ENCODE measurements around the gene ZNF598. TPM values are rescaled to one million over a fixed set of nuclear protein-coding genes. Genes with fewer than 3 reads are reported as not detected.
A peak's percentile ranks its signal among the peaks of the same experiment; 100 is the strongest.

ZNF598 gene
- total and polyA plus RNA-seq, 2 of the 13 experiments (the other 11 are each of a cell fraction or from before 2014, with no cell fraction given) = 13.5 to 14.2 TPM

DNA sequence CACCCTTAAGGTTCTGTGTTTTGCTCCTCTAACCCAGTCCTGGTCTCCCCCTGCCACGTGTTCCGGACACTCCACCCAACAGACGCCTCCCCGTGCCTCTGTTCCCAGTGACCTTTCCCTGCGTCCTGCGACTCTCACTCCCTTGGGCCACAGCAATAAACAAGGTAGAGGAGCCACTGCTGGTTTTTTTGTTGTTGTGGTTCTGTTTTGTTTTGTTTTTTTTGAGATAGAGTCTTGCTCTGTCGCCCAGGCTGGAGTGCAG, 6.3 kb upstream of the ZNF598 start:
- peak overlapping the region; percentile 20 to 61 (median 40); a peak in 5 of 6 replicates for H3K4me3 ChIP-seq (replicated peaks in 1 of 3; ENCODE audit: insufficient read depth in 1 of 3, low read depth in 2 of 3, low read length in 3 of 3)
- no peak for ATAC-seq
- H3K27ac ChIP-seq (ENCODE audit: extremely low read length, insufficient read depth, low read length) = no peak overlapping the region
- H3K36me3 ChIP-seq (replicated peaks in 1 of 2; ENCODE audit: control insufficient read depth in 1 of 2, insufficient read depth in 2 of 2, low read length in 2 of 2) = no peaks in the 10 kb centered on the region
- H3K4me2 ChIP-seq (ENCODE audit: low read depth, low read length) = peak overlapping the region; percentile 93
- peaks cover 2 to 19% of the 10 kb centered on the region in 2 experiments; a peak in 2 of 5 replicates for H3K27me3 ChIP-seq (ENCODE audit: control insufficient read depth in 1 of 2, insufficient read depth in 2 of 2, low read length in 2 of 2)
- DNase-seq (ENCODE audit: low spot score) = no peak
- no peaks in the 10 kb centered on the region for H3K79me2 ChIP-seq (ENCODE audit: insufficient read depth, low read length)
- H3K9ac ChIP-seq (ENCODE audit: insufficient read depth, low read depth, low read length) = peak overlapping the region; percentile 60
- WGBS (ENCODE audit: low lambda C conversion rate) = 7% methylated on average over 7 of the region's 7 CpGs
- peak overlapping the region; percentile 59 for H2AFZ ChIP-seq (ENCODE audit: low read length)
- in situ Hi-C loops (cut with HindIII; ENCODE audit: extremely low pct_ligation_motif_present, low pct_unique_long_range_greater_than_20kb) = no loop called here
- POLR2A ChIA-PET = interaction anchor here (1.1 to 2.9 kb wide), 5 partner anchors 20 to 139 kb away, joined by 3 to 22 read pairs (median 7); partner anchors contain the start of genes NTHL1, RPS2, TRAF7 and TSC2
- intact Hi-C loops (cut with micrococcal nuclease; ENCODE audit: unreplicated experiment) = no loop called here
- FAIRE-seq = no peak
- H4K20me1 ChIP-seq (ENCODE audit: insufficient read depth, low read length) = no peaks in the 10 kb centered on the region
- no TSS peak for BruUV-seq (replicated peaks)
- no peaks in the 10 kb centered on the region for H3K9me3 ChIP-seq (ENCODE audit: low read length)
- CTCF ChIA-PET (ENCODE audit: low intra/inter-chr PET ratio, low total read pairs) = no interaction called here
- H3K4me1 ChIP-seq (ENCODE audit: insufficient read depth, low read length) = peaks cover 65% of the 10 kb centered on the region
- 0 out of 2 replicates have a peak, but pooled peaks have one; percentile 6 for TF ChIP-seq ZNF737 (CRISPR knock-in tag; IDR thresholded peaks at IDR 0.05; ENCODE audit: borderline replicate concordance)
- TF ChIP-seq, protein P1, sequence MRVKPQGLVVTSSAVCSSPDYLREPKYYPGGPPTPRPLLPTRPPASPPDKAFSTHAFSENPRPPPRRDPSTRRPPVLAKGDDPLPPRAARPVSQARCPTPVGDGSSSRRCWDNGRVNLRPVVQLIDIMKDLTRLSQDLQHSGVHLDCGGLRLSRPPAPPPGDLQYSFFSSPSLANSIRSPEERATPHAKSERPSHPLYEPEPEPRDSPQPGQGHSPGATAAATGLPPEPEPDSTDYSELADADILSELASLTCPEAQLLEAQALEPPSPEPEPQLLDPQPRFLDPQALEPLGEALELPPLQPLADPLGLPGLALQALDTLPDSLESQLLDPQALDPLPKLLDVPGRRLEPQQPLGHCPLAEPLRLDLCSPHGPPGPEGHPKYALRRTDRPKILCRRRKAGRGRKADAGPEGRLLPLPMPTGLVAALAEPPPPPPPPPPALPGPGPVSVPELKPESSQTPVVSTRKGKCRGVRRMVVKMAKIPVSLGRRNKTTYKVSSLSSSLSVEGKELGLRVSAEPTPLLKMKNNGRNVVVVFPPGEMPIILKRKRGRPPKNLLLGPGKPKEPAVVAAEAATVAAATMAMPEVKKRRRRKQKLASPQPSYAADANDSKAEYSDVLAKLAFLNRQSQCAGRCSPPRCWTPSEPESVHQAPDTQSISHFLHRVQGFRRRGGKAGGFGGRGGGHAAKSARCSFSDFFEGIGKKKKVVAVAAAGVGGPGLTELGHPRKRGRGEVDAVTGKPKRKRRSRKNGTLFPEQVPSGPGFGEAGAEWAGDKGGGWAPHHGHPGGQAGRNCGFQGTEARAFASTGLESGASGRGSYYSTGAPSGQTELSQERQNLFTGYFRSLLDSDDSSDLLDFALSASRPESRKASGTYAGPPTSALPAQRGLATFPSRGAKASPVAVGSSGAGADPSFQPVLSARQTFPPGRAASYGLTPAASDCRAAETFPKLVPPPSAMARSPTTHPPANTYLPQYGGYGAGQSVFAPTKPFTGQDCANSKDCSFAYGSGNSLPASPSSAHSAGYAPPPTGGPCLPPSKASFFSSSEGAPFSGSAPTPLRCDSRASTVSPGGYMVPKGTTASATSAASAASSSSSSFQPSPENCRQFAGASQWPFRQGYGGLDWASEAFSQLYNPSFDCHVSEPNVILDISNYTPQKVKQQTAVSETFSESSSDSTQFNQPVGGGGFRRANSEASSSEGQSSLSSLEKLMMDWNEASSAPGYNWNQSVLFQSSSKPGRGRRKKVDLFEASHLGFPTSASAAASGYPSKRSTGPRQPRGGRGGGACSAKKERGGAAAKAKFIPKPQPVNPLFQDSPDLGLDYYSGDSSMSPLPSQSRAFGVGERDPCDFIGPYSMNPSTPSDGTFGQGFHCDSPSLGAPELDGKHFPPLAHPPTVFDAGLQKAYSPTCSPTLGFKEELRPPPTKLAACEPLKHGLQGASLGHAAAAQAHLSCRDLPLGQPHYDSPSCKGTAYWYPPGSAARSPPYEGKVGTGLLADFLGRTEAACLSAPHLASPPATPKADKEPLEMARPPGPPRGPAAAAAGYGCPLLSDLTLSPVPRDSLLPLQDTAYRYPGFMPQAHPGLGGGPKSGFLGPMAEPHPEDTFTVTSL (CRISPR knock-in tag; IDR thresholded peaks at IDR 0.05; ENCODE audit: borderline replicate concordance) = no peak
- TF ChIP-seq, protein P2, sequence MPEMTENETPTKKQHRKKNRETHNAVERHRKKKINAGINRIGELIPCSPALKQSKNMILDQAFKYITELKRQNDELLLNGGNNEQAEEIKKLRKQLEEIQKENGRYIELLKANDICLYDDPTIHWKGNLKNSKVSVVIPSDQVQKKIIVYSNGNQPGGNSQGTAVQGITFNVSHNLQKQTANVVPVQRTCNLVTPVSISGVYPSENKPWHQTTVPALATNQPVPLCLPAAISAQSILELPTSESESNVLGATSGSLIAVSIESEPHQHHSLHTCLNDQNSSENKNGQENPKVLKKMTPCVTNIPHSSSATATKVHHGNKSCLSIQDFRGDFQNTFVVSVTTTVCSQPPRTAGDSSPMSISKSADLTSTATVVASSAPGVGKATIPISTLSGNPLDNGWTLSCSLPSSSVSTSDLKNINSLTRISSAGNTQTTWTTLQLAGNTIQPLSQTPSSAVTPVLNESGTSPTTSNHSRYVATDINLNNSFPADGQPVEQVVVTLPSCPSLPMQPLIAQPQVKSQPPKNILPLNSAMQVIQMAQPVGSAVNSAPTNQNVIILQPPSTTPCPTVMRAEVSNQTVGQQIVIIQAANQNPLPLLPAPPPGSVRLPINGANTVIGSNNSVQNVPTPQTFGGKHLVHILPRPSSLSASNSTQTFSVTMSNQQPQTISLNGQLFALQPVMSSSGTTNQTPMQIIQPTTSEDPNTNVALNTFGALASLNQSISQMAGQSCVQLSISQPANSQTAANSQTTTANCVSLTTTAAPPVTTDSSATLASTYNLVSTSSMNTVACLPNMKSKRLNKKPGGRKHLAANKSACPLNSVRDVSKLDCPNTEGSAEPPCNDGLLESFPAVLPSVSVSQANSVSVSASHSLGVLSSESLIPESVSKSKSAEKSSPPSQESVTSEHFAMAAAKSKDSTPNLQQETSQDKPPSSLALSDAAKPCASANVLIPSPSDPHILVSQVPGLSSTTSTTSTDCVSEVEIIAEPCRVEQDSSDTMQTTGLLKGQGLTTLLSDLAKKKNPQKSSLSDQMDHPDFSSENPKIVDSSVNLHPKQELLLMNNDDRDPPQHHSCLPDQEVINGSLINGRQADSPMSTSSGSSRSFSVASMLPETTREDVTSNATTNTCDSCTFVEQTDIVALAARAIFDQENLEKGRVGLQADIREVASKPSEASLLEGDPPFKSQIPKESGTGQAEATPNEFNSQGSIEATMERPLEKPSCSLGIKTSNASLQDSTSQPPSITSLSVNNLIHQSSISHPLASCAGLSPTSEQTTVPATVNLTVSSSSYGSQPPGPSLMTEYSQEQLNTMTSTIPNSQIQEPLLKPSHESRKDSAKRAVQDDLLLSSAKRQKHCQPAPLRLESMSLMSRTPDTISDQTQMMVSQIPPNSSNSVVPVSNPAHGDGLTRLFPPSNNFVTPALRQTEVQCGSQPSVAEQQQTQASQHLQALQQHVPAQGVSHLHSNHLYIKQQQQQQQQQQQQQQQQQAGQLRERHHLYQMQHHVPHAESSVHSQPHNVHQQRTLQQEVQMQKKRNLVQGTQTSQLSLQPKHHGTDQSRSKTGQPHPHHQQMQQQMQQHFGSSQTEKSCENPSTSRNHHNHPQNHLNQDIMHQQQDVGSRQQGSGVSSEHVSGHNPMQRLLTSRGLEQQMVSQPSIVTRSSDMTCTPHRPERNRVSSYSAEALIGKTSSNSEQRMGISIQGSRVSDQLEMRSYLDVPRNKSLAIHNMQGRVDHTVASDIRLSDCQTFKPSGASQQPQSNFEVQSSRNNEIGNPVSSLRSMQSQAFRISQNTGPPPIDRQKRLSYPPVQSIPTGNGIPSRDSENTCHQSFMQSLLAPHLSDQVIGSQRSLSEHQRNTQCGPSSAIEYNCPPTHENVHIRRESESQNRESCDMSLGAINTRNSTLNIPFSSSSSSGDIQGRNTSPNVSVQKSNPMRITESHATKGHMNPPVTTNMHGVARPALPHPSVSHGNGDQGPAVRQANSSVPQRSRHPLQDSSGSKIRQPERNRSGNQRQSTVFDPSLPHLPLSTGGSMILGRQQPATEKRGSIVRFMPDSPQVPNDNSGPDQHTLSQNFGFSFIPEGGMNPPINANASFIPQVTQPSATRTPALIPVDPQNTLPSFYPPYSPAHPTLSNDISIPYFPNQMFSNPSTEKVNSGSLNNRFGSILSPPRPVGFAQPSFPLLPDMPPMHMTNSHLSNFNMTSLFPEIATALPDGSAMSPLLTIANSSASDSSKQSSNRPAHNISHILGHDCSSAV (CRISPR knock-in tag; IDR thresholded peaks at IDR 0.05; ENCODE audit: borderline replicate concordance) = no peak
- TF ChIP-seq, protein P3, sequence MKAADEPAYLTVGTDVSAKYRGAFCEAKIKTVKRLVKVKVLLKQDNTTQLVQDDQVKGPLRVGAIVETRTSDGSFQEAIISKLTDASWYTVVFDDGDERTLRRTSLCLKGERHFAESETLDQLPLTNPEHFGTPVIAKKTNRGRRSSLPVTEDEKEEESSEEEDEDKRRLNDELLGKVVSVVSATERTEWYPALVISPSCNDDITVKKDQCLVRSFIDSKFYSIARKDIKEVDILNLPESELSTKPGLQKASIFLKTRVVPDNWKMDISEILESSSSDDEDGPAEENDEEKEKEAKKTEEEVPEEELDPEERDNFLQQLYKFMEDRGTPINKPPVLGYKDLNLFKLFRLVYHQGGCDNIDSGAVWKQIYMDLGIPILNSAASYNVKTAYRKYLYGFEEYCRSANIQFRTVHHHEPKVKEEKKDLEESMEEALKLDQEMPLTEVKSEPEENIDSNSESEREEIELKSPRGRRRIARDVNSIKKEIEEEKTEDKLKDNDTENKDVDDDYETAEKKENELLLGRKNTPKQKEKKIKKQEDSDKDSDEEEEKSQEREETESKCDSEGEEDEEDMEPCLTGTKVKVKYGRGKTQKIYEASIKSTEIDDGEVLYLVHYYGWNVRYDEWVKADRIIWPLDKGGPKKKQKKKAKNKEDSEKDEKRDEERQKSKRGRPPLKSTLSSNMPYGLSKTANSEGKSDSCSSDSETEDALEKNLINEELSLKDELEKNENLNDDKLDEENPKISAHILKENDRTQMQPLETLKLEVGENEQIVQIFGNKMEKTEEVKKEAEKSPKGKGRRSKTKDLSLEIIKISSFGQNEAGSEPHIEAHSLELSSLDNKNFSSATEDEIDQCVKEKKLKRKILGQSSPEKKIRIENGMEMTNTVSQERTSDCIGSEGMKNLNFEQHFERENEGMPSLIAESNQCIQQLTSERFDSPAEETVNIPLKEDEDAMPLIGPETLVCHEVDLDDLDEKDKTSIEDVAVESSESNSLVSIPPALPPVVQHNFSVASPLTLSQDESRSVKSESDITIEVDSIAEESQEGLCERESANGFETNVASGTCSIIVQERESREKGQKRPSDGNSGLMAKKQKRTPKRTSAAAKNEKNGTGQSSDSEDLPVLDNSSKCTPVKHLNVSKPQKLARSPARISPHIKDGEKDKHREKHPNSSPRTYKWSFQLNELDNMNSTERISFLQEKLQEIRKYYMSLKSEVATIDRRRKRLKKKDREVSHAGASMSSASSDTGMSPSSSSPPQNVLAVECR (CRISPR knock-in tag; IDR thresholded peaks at IDR 0.05; ENCODE audit: borderline replicate concordance) = peak; percentile 1; the same call in 1 of the 2 replicates
- TF ChIP-seq LCORL (IDR thresholded peaks at IDR 0.05) = no peak
- TF ChIP-seq LCORL (CRISPR knock-in tag; IDR thresholded peaks at IDR 0.05) = no peak

Data from HepG2 (cell line).